Stomach (tissue), 4 donors: ENCODE measurements around the gene ATF5.

Experiments used
- EP300 ChIP-seq: sonication (generic); formaldehyde crosslinking; IDR thresholded peaks from one replicate; pipeline ENCODE4 v1.6.1; 2017; ENCODE audit warnings: antibody characterized with exemption
- POLR2A ChIP-seq, 4 donors: fragments of 450-650 bp; IDR thresholded peaks; one replicate each; pipeline ENCODE4 v1.6.1; 2016; ENCODE audit warnings: antibody characterized with exemption in 4 of 4, control low read depth in 2 of 4, mild to moderate bottlenecking in 1 of 4, moderate library complexity in 1 of 4
- POLR2AphosphoS5 ChIP-seq, 3 donors: sonication (generic); formaldehyde crosslinking; IDR thresholded peaks; one replicate each; pipeline ENCODE4 v1.6.1; 2016; ENCODE audit warnings: antibody characterized with exemption in 3 of 3
- TF ChIP-seq, protein P1 (sequence below), 7 experiments: fragments of 450-650 bp in 4 of 7; fragments of 200-600 bp in 3 of 7; sonication (generic) in 3 of 7; IDR thresholded peaks; one replicate each; pipeline ENCODE4 v1.5.1; 2016 to 2019; ENCODE audit warnings: antibody characterized with exemption in 7 of 7, control low read depth in 2 of 7, mild to moderate bottlenecking in 1 of 7

DNA sequence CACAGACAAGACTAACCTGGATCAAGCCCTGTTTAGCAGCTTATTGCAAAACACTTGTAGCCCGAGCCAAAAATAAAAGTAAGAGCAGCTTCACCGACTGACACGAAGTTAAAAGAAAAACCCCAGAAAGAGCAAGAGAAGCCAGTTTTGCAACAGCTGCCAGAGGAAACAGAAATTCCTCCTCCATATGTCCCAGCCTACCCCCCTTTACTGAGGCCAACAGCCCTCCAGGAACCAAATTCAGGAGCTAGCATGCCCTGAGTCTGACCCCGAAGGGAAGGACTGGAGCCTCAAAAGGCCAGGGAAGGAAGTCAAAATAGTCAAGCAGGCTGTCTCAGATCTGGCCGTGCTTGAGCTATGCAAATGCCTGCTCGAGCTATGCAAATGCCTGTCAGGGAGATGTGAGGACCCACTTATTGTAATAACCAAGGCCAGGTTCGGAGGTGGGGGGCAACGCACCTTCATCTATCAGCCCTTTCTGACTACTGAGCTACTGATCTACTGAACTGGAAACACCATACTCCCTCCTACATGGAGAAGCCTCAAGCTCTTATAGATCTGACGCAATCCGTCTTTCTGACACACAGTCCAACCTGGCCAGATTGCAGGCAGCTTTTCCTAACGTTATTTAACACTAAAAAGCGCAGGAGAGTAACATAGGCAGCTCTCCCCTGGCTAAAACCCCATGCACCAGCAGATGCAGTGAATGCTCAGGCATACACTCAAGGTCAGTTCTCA is 25.3 kb downstream of the ATF5 start:
- TF ChIP-seq POLR2A (IDR thresholded peaks at IDR 0.05), result no peak
- TF ChIP-seq, protein P1, sequence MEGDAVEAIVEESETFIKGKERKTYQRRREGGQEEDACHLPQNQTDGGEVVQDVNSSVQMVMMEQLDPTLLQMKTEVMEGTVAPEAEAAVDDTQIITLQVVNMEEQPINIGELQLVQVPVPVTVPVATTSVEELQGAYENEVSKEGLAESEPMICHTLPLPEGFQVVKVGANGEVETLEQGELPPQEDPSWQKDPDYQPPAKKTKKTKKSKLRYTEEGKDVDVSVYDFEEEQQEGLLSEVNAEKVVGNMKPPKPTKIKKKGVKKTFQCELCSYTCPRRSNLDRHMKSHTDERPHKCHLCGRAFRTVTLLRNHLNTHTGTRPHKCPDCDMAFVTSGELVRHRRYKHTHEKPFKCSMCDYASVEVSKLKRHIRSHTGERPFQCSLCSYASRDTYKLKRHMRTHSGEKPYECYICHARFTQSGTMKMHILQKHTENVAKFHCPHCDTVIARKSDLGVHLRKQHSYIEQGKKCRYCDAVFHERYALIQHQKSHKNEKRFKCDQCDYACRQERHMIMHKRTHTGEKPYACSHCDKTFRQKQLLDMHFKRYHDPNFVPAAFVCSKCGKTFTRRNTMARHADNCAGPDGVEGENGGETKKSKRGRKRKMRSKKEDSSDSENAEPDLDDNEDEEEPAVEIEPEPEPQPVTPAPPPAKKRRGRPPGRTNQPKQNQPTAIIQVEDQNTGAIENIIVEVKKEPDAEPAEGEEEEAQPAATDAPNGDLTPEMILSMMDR (IDR thresholded peaks at IDR 0.05), result no peak
- TF ChIP-seq POLR2AphosphoS5 (IDR thresholded peaks at IDR 0.05), result no peak
- TF ChIP-seq EP300, result no peak
